ENCODE results near the gene COL28A1.

GRCh38 chr7:7562736-7563135 lies 27.1 kb upstream of the COL28A1 start:
- TF ChIP-seq POLR2A (IDR thresholded peaks at IDR 0.05; ENCODE audit: low read length): no peak
- TF ChIP-seq GATA1 (IDR thresholded peaks at IDR 0.05; ENCODE audit: low read depth, low read length): no peak

Measured in erythroblast (primary cell).